ENCODE data around the gene DYNLT1.
"Not testable (repeated sequence)": the region's sequence is repeated elsewhere in the genome, so short reads cannot be mapped to it uniquely, and the experiment has no call there.

The DYNLT1 gene

GRCh38 chr6:158642097-158642601 lies 2.4 kb downstream of the DYNLT1 start:
- DNase-seq (ENCODE audit: low read depth in 4 of 4, low spot score in 1 of 4) = no peak

- no peak for DNase-seq (ENCODE audit: low read depth in 4 of 4, low spot score in 1 of 4)
These were observed 4.0 kb downstream of the DYNLT1 start for GRCh38 chr6:158640519-158640918.

- no peak for DNase-seq (ENCODE audit: low read depth in 4 of 4, low spot score in 1 of 4)
These were observed 5.5 kb downstream of the DYNLT1 start for GRCh38 chr6:158639056-158639455.

GRCh38 chr6:158638324-158638854 lies 6.2 kb downstream of the DYNLT1 start:
- DNase-seq (ENCODE audit: low read depth in 4 of 4, low spot score in 1 of 4) = no peak

- DNase-seq (ENCODE audit: low read depth in 4 of 4, low spot score in 1 of 4) = no peak
These were observed 7.8 kb downstream of the DYNLT1 start for GRCh38 chr6:158636778-158637177.

- no peak for DNase-seq (ENCODE audit: low read depth in 4 of 4, low spot score in 1 of 4)
These were observed 9.0 kb downstream of the DYNLT1 start for GRCh38 chr6:158635427-158636073.

GRCh38 chr6:158634695-158635426 lies 9.7 kb downstream of the DYNLT1 start:
- DNase-seq (ENCODE audit: low read depth in 4 of 4, low spot score in 1 of 4) = no peak

- DNase-seq (ENCODE audit: low read depth in 4 of 4, low spot score in 1 of 4) = no peak
These were observed 11.4 kb downstream of the DYNLT1 start for GRCh38 chr6:158633127-158633526.

- not testable (repeated sequence) for DNase-seq (ENCODE audit: low read depth in 4 of 4, low spot score in 1 of 4)
These were observed 11.9 kb downstream of the DYNLT1 start for GRCh38 chr6:158632538-158633119.

- DNase-seq (ENCODE audit: low read depth in 4 of 4, low spot score in 1 of 4) = no peak
These were observed 12.6 kb downstream of the DYNLT1 start for GRCh38 chr6:158631678-158632537.

GRCh38 chr6:158630938-158631616 lies 13.5 kb downstream of the DYNLT1 start:
- DNase-seq (ENCODE audit: low read depth in 4 of 4, low spot score in 1 of 4) = no peak

GRCh38 chr6:158629367-158630221 lies 14.9 kb downstream of the DYNLT1 start:
- no peak for DNase-seq (ENCODE audit: low read depth in 4 of 4, low spot score in 1 of 4)

GRCh38 chr6:158628542-158628941 lies 16.0 kb downstream of the DYNLT1 start:
- DNase-seq (ENCODE audit: low read depth in 4 of 4, low spot score in 1 of 4) = no peak

- DNase-seq (ENCODE audit: low read depth in 4 of 4, low spot score in 1 of 4) = no peak
These were observed 16.7 kb downstream of the DYNLT1 start for GRCh38 chr6:158627940-158628211.

GRCh38 chr6:158627168-158627939 lies 17.2 kb downstream of the DYNLT1 start:
- DNase-seq (ENCODE audit: low read depth in 4 of 4, low spot score in 1 of 4) = no peak

- no peak for DNase-seq (ENCODE audit: low read depth in 4 of 4, low spot score in 1 of 4)
These were observed 18.0 kb downstream of the DYNLT1 start for GRCh38 chr6:158626360-158627167.

GRCh38 chr6:158625881-158626305 lies 18.6 kb downstream of the DYNLT1 start:
- no peak for DNase-seq (ENCODE audit: low read depth in 4 of 4, low spot score in 1 of 4)
